Loucy (cell line): ENCODE measurements around the gene PTPRA.

Experiments
- H2AFZ ChIP-seq: fragments of 200-600 bp; sonication (generic); 2 replicates; pipeline ENCODE4 v1.6.0; 2016; ENCODE audit warnings: antibody characterized with exemption, mild to moderate bottlenecking, low read length, moderate library complexity
- H3F3A ChIP-seq: fragments of 200-600 bp; 2 replicates; pipeline ENCODE4 v1.6.0; 2016; ENCODE audit warnings: antibody characterized with exemption, low read depth, mild to moderate bottlenecking
- H3K27me3 ChIP-seq: fragments of 200-600 bp; sonication (generic); 2 replicates; pipeline ENCODE4 v1.6.1; 2014; ENCODE audit warnings: low read length, mild to moderate bottlenecking; ENCODE audit not compliant: insufficient read depth, poor library complexity, severe bottlenecking
- H3K36me3 ChIP-seq: fragments of 200-600 bp; sonication (generic); 2 replicates; pipeline ENCODE4 v1.6.1; 2016; ENCODE audit warnings: low read length; ENCODE audit not compliant: insufficient read depth
- H3K4me1 ChIP-seq: fragments of 200-600 bp; sonication (generic); 2 replicates; pipeline ENCODE4 v1.5.1; 2014; ENCODE audit warnings: low read length, mild to moderate bottlenecking; ENCODE audit not compliant: insufficient read depth, poor library complexity, severe bottlenecking
- H3K4me2 ChIP-seq: fragments of 200-600 bp; sonication (generic); 2 replicates; pipeline ENCODE4 v1.6.0; 2014; ENCODE audit warnings: antibody characterized with exemption, low read length, low read depth, mild to moderate bottlenecking; ENCODE audit not compliant: poor library complexity, severe bottlenecking
- H3K4me3 ChIP-seq: fragments of 200-600 bp; sonication (generic); 2 replicates; pipeline ENCODE4 v1.5.1; 2014; ENCODE audit warnings: low read length, mild to moderate bottlenecking, mixed read lengths; ENCODE audit not compliant: poor library complexity, severe bottlenecking
- H3K79me2 ChIP-seq: fragments of 200-600 bp; sonication (generic); 2 replicates; pipeline ENCODE4 v1.6.1; 2014; ENCODE audit warnings: low read length; ENCODE audit not compliant: insufficient read depth
- H3K9ac ChIP-seq: fragments of 200-600 bp; sonication (generic); 2 replicates; pipeline ENCODE4 v1.6.0; 2014; ENCODE audit warnings: mild to moderate bottlenecking, low read depth, low read length, moderate library complexity; ENCODE audit not compliant: poor library complexity, severe bottlenecking
- H3K9me2 ChIP-seq: fragments of 200-600 bp; sonication (generic); replicated peaks from 2 replicates; pipeline ENCODE4 v1.6.1; 2016; ENCODE audit warnings: low read depth, low read length, mixed read lengths
- H3K9me3 ChIP-seq: fragments of 200-600 bp; sonication (generic); 2 replicates; pipeline ENCODE4 v1.6.1; 2014; ENCODE audit warnings: mild to moderate bottlenecking, antibody characterized with exemption, low read length, low read depth; ENCODE audit not compliant: insufficient read depth
- H4K20me1 ChIP-seq: fragments of 200-600 bp; sonication (generic); 2 replicates; pipeline ENCODE4 v1.6.0; 2014; ENCODE audit warnings: antibody characterized with exemption, low read length, mild to moderate bottlenecking; ENCODE audit not compliant: insufficient read depth, poor library complexity, severe bottlenecking
- CTCF ChIP-seq: fragments of 200-600 bp; sonication (generic); conservative IDR thresholded peaks from 2 replicates; pipeline ENCODE4 v1.5.1; 2014; ENCODE audit warnings: mild to moderate bottlenecking, antibody characterized with exemption, low read length
- EZH2phosphoT487 ChIP-seq: fragments of 200-600 bp; IDR thresholded peaks from 2 replicates; pipeline ENCODE4 v1.6.1; 2018; ENCODE audit warnings: antibody characterized with exemption, mild to moderate bottlenecking, moderate library complexity, borderline replicate concordance

PTPRA gene

DNA sequence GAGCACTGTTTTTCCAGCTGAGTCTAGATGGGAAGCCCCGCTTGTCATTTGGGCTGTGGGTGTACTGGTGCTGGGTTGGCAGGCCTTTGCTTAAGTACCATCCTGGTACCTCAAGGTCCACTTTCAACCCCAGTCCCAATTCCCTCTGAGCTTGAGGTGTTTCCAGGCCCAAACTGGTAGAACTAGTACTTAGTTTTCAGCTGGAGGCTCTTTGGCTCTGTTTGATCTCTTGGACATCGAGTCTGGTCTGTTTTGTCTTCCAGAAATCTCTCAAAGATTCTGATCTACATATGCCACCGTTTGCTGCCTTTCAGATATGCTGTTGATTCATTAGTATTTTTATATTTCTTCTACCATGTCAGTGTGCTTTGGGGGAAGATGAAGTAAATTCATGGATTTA lies 108.4 kb downstream of the PTPRA start:
- Histone ChIP-seq H2AFZ (no peak overlapping the region), H3K9me3 (no peaks in the 10 kb centered on the region), H3K79me2 (no peaks in the 10 kb centered on the region; the same call in 1 of the 2 replicates), H3K4me1 (no peaks in the 10 kb centered on the region), H3K36me3 (peaks cover 22% of the 10 kb centered on the region; the same call in 1 of the 2 replicates), H3K4me3 (no peak overlapping the region), H3K4me2 (no peak overlapping the region), H4K20me1 (no peaks in the 10 kb centered on the region), H3K9ac (no peak overlapping the region), H3K27me3 (no peaks in the 10 kb centered on the region), H3F3A (no peaks in the 10 kb centered on the region), H3K9me2 (no peaks in the 10 kb centered on the region)
- TF ChIP-seq CTCF (no peak), EZH2phosphoT487 (no peak)

- Histone ChIP-seq H3K27me3 (no peaks in the 10 kb centered on the region), H3K9me2 (no peaks in the 10 kb centered on the region), H3K9ac (no peak overlapping the region), H4K20me1 (no peaks in the 10 kb centered on the region), H3K9me3 (no peaks in the 10 kb centered on the region), H2AFZ (no peak overlapping the region), H3K79me2 (no peaks in the 10 kb centered on the region; the same call in 1 of the 2 replicates), H3K4me3 (no peak overlapping the region), H3K4me1 (no peaks in the 10 kb centered on the region), H3K4me2 (no peak overlapping the region), H3F3A (no peaks in the 10 kb centered on the region), H3K36me3 (peaks cover 40% of the 10 kb centered on the region; the same call in 1 of the 2 replicates)
- TF ChIP-seq EZH2phosphoT487, result no peak
- TF ChIP-seq CTCF, result no peak
Measured at GRCh38 chr20:2983508-2983907, 110.2 kb downstream of the PTPRA start.

DNA sequence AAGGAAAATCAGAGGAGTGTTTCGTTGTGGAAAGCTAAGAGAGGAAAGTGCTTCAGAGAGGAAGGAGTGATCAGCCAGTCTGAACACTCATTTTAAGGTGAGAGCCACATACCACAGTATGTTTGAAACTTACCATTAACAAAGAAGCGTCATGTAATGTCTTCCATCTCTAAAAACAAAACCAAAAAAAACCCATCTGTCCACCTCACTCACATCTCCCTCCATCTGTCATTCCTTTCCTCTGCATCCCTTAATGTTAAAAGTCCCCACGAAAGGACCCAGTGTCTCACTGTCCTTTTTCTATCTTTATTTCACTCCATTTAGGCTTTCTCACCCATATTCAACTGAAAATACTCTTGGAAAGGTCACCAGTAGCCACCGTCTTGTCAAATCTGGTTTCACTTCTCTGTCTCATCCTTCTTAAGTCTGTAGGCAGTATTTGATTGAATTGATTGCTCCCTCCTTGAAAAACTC lies 110.8 kb downstream of the PTPRA start:
- no peak overlapping the region for H3K4me2 ChIP-seq
- H3K4me1 ChIP-seq, result no peaks in the 10 kb centered on the region
- no peaks in the 10 kb centered on the region for H4K20me1 ChIP-seq
- no peak overlapping the region for H3K9ac ChIP-seq
- H3K36me3 ChIP-seq, result peaks cover 45% of the 10 kb centered on the region; the same call in 1 of the 2 replicates
- no peaks in the 10 kb centered on the region for H3K9me3 ChIP-seq
- H3K27me3 ChIP-seq, result no peaks in the 10 kb centered on the region
- no peak for TF ChIP-seq EZH2phosphoT487
- no peak for TF ChIP-seq CTCF
- H3K9me2 ChIP-seq, result no peaks in the 10 kb centered on the region
- H2AFZ ChIP-seq, result no peak overlapping the region
- no peak overlapping the region for H3K4me3 ChIP-seq
- H3K79me2 ChIP-seq, result no peaks in the 10 kb centered on the region; the same call in 1 of the 2 replicates
- H3F3A ChIP-seq, result no peaks in the 10 kb centered on the region
